ENCODE measurements around the gene ST7L. TPM values are rescaled to one million over a fixed set of nuclear protein-coding genes. Genes with fewer than 3 reads are reported as not detected.
"Not testable (repeated sequence)": the region's sequence is repeated elsewhere in the genome, so short reads cannot be mapped to it uniquely, and the experiment has no call there.

ST7L gene
- total RNA-seq, 1 experiment from 2014 or later, result 32.7 TPM

DNA sequence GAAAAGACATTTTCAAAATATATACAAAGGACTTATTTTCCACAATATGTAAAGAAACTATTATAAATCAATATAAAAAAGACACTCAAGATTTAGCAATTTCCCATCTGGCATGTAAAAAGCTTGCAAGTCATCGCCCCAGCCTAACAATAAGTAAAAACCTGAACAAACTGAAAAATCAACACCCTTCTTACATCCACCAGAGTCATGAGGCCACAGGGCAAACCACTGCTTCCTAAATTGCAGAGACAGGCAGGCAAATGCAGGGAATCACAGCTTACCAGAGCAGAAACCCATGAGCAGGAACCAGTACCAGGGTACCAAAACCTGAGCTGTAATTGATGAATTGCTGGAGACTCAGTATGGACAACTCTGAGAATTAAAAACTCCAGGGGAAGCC lies 126.9 kb downstream of the ST7L start:
- DNase-seq (ENCODE audit: low read depth), result no peak

DNA sequence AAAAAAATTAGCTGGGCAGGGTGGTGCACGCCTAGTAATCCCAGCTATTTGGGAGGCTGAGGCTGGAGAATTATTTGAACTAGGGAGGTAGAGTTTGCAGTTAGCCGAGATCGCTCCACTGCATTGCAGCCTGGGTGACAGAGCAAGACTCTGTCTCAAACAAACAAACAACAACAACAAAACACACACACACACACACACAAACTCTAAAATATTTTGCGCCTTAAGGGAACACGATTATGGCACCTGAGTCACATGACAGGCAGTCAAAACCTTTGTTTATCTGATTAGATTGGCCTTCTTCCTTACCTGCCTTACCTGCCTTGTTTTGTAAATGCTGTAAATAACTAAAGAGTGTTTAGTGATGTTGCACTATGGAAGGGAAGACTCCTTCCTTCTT lies 130.8 kb downstream of the ST7L start:
- DNase-seq (ENCODE audit: low read depth), result no peak

DNA sequence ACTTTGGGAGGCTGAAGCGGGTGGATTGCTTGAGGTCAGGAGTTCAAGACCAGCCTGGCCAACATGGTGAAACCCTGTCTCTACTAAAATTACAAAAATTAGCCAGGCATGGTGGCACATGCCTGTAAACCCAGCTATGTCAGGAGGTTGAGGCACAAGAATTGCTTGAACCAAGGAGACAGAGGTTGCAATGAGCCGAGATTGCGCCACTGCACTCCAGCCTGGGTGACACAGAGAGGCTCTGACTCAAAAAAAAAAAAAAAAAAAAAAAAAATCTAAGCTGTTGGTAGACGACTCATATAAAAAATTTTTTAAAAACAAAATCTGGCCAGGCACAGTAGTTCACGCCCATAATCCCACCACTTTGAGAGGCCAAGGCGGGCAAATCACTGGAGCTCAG lies 131.3 kb downstream of the ST7L start:
- not testable (repeated sequence) for DNase-seq (ENCODE audit: low read depth)

DNA sequence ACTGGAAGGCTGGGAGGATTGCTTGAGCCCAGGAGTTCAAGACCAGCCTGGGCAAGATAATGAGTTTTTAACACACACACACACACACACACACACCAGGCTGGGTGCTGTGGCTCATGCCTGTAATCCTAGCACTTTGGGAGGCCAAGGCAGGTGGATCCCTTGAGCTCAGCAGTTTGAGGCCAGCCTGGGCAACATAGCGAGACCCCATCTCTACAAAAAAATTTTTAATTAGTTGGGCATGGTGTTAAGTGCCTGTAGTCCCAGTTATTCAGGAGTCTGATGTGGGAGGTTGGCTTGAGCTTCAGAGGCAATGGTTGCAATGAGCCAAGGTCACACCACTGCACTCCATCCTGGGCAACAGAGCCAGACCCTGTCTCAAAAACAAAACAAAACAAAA lies 132.9 kb downstream of the ST7L start:
- DNase-seq (ENCODE audit: low read depth), result not testable (repeated sequence)

DNA sequence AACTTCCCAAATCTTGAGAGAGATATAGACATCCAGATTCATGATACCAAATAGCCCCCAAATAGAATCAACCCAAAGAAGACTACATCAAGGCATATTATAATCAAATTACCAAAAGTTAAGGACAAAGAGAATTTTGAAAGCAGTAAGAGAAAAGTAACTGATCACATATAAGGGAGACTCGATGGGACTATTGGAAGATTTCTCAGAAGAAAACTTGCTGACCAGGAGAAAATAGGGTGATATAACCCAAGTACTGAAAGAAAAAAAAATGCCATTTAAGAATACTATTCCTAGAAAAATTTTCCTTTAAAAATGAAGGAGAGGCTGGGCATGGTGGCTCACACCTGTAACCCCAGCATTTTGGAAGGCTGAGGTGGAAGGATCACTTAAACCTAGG lies 140.6 kb downstream of the ST7L start:
- DNase-seq (ENCODE audit: low read depth), result no peak

DNA sequence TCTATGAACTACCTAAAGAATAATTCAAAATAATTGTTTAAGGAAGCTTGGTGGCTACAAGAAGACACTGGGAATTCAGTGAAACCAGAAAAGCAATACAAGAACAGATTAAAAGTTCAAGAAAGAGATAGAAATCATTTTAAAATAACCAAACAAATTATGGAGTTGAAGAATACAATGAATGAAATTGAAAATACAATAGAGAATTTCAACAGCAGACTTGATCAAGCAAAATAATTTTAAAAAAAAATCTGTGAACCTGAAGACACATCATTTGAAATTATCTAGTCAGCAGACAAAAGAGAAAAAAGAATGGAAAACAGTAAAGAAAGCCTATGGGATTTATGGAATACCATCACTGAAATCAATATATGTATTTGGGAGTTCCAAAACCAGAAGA lies 141.4 kb downstream of the ST7L start:
- DNase-seq (ENCODE audit: low read depth), result no peak

Other genes starting within 250 kb of the ST7L start
- 13.5 and 17.2 TPM in 2 replicates for gene CTTNBP2NL, start 222.9 kb downstream of the ST7L start, total RNA-seq (2014; rRNA removed; shearing (Covaris generic))
- gene WNT2B, start 110.2 kb downstream of the ST7L start, total RNA-seq (2014; rRNA removed; shearing (Covaris generic)), result under 0.01 and 0.02 TPM in 2 replicates
- 190 and 259 TPM in 2 replicates for gene CAPZA1, start 691 bp upstream of the ST7L start, total RNA-seq (2014; rRNA removed; shearing (Covaris generic))
- 51.5 and 96.3 TPM in 2 replicates for gene MOV10, start 55.5 kb upstream of the ST7L start, total RNA-seq (2014; rRNA removed; shearing (Covaris generic))
- 497 and 506 TPM in 2 replicates for gene RHOC, start 88.0 kb upstream of the ST7L start, total RNA-seq (2014; rRNA removed; shearing (Covaris generic))
- 1.3 and 1.5 TPM in 2 replicates for gene PPM1J, start 96.2 kb upstream of the ST7L start, total RNA-seq (2014; rRNA removed; shearing (Covaris generic))